Stimulated activated CD8-positive, alpha-beta memory T cell treated with anti-CD3 and anti-CD28 coated beads, Interleukin-15, amount 100 ng/mL, for 24 hours (primary cell): ENCODE measurements around the gene WWTR1.

Experiments
- DNase-seq: peaks from one replicate; pipeline ENCODE4 v3.0.0-alpha.2; 2020; ENCODE audit warnings: low read depth

The WWTR1 gene

DNA sequence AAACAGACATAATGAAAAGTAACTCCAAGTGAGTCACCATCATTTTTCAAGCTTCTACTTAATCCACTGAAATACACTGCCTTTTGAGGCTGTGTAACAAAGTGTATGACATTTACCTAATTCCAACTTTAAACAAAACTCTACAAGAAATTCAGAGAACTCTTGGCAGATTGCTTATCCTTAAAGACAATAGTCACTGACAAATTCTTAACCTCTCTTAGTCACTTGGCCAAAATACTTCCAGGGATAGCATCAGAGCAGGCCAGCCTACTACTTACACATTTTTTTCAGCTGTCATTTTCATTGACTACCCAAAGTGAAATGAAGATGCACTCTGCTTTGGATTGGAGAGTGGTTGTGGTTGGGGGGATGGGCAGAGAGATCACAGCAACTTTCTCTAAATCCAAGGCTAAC, 3.6 kb downstream of the WWTR1 start:
- no peak for DNase-seq

DNA sequence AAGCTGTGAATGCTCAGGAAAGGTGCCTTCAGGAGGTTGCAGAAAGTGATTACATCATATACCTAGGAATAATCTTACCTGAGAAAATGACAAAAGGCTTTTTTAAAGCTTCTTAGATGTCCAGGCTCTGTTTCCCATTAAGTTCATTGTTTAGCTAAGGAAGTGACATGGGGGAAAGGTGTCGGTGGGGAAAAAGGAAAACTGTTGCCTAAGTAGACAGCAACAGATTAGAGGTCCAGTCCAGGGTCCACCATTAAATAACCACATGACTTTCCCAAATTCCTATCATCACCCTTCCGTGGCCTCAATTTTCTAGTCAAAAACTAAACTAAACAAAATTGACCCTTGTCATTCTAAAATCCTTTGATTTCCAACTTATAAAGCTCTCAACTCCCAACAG, 4.3 kb downstream of the WWTR1 start:
- DNase-seq, result no peak

DNA sequence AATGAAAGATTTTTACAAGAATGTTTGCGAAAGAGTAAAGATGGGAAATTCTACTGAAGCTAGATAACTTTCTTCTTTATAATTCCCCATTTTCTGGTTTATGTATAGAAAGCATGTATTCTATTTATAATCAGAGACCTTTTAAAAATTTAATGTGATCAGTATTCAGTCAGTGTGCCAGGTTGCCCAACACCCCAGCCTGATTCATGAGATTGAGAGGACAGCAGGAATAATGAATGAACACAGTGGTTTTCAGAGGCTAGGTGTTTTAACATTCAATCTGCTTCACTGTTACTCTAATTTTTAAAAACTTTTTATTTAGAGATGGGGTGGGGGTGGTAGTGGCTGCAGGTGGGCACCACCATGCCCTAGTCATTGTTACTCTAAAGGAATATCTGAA, 4.7 kb downstream of the WWTR1 start:
- DNase-seq, result no peak

GRCh38 chr3:149650828-149651227, 7.0 kb downstream of the WWTR1 start:
- DNase-seq, result no peak

DNA sequence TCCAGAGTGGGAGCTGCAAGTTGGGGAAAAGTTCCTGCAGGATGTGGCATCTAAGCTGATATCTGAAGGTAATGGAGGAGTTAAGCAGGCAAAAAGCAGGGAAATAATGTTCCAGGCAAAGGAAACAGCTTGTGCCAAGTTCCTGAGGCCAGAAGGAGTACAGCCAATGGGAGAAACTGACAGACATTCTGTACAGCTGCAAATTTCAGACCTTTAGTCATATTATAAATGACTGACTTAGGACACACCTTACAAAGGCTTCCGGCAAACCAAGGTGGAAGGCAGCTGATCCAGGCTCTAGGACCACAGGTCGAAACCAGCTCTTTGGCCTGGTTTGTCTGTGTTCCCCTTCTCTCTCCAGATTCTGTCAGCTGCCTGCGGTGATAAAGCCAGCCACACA, 9.3 kb downstream of the WWTR1 start:
- no peak for DNase-seq

GRCh38 chr3:149647812-149648211, 10.0 kb downstream of the WWTR1 start:
- DNase-seq, result no peak

GRCh38 chr3:149647285-149647684, 10.5 kb downstream of the WWTR1 start:
- no peak for DNase-seq

- no peak for DNase-seq
These were observed 11.6 kb downstream of the WWTR1 start for GRCh38 chr3:149646181-149646766.

GRCh38 chr3:149643963-149644362, 13.9 kb downstream of the WWTR1 start:
- DNase-seq, result no peak

DNA sequence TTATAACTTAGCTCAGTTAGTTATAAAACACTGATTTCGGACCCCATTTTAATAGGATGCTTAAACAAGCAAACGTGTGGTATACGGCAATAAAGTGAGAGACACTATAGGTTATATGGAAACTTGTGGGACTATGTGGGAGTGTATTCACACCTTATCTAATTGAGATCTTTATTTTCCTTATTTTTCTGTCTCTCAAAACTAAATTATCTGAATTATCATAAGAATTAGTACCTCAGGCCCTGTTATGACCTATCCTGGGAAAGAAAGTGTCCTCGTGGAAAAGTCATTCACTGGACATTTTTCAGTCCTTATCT, 14.4 kb downstream of the WWTR1 start:
- no peak for DNase-seq

- no peak for DNase-seq
These were observed 16.7 kb downstream of the WWTR1 start for GRCh38 chr3:149640976-149641728.

- DNase-seq, result no peak
These were observed 18.7 kb downstream of the WWTR1 start for GRCh38 chr3:149639093-149639486.

- no peak for DNase-seq
These were observed 19.4 kb downstream of the WWTR1 start for GRCh38 chr3:149638228-149639092.

DNA sequence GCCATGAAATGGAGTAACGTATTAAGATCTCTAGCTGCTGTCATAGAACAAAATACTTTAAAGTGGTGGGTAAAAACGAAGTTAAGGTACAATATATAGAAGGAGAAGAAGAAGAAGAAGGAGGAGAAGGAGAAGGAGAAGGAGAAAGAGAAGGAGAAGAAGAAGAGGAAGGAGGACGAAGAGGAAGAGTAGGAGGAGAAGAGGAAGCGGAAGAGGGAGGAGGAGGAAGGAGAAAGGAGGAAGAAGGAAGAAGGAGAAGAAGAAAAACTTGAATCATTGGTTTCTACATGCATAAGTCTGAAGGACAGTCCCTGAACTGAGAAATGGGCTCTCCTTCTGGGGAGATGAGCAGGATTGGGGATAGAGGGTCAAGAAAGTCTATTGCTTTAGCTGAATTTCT, 22.4 kb downstream of the WWTR1 start:
- DNase-seq, result no peak

DNA sequence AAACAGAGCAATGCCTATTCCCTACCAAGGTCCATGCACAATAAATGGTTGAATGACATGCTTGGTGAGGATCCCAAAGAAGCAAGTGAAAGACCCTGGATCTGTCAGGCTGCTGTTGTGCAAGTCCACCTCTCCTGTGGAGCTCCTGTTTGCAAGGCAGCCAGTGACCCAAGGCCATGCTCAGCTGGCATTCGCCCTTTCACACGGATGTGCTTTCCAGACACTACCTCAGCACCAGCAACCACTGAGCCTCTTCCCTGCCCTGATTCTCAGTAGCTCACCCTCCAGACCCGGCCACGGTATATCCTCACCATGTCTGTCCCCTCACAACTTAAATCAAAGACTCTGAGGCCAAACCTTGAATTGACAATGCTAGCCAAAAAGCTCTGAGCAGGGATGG, 23.3 kb downstream of the WWTR1 start:
- no peak for DNase-seq

DNA sequence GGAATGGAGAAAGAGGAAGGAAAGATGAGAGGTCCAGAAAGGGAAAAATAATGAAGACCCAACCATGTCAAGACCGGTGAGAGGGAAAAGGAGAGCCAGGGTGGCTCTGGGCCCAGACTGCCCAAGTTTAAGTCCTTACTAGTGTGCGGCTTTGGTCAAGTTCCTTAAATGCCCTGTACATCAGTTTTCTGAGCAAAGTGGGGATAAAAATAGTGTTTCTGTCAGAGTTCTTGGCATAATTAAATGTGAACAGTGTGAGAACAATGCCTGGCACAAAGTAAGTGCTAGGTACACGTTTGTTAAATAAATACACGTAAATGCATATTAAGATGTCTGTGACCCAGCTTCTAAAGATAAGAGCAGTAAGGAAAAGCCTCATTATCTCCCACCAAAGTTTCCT, 23.8 kb downstream of the WWTR1 start:
- DNase-seq, result no peak

DNA sequence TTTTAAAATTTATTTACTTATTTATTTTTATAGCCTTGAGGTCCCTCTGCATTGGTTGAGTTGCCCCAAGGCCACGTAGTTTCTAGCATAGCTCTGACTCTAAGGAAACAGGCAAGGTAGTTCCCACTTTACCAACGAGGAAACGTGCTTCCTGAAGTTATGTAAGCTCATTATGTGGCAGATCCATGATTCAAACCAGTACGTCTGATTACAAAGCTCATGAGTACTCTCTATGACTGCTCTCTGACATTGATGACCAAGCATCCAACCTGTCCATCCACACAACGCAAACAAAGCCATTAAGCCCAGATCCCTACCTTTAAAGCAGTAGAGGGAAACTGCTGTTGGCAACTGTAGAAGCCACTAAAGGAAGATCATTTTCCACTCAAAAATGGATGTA, 25.6 kb downstream of the WWTR1 start:
- no peak for DNase-seq

GRCh38 chr3:149630806-149631205, 27.0 kb downstream of the WWTR1 start:
- no peak for DNase-seq

- no peak for DNase-seq
These were observed 28.7 kb downstream of the WWTR1 start for GRCh38 chr3:149628957-149629670.

- no peak for DNase-seq
These were observed 31.2 kb downstream of the WWTR1 start for GRCh38 chr3:149626671-149627070.

- DNase-seq, result no peak
These were observed 32.0 kb downstream of the WWTR1 start for GRCh38 chr3:149625795-149626194.

- DNase-seq, result no peak
These were observed 34.0 kb downstream of the WWTR1 start for GRCh38 chr3:149623824-149624223.
